GM19240 (cell line): Measurements from ENCODE around the gene SPRING1.
A peak's percentile ranks its signal among the peaks of the same experiment; 100 is the strongest.

ENCODE experiments used
- DNase-seq: peaks from one replicate; pipeline ENCODE4 v3.0.0; 2011; ENCODE audit warnings: low spot score; ENCODE audit not compliant: insufficient read length

The SPRING1 gene

GRCh38 chr12:116709768-116710167, 28.1 kb downstream of the SPRING1 start:
- no peak for DNase-seq

DNA sequence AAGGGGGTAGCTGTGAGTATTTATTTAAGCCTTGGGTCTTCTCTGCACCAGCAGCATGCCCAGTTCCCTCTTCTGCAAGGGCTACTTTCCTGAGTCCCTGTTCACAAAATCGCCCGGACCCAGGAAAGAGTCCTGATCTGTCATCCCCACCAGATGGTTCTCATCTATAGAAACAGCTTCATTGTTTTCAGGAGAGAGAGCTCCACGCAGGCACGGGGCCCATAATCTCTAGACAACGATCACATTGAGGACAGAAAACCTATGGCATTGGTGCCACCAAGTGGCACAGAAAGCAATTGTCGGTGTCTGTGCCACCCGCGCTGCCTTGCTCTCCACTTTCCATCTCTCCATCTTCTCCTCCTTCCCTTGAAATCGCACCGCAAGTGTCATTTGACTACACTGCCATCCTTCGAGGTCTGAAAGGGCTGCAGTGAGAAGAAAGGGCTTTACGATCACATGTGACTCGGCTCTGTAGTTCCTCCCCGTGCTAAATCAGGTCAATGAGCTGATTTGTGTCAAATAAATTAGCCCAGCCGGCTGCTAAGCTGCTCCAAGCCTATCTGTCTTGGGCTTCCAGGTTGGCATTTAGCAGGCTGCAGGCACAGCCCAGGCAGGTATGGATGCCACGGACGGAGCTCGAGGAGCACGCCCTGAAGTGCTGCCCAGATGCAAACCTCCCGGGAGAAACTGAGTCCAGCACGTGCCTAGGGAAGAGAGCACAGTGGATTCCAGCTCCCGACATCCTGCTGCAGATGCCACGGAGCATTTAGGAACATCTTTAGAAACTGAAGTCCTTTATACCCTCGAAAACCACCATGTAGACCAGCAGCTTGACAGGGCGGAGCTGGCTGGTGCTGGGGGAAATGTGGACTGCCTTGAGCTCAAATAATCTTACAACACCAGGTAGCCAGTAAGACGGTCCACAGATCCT, 28.8 kb downstream of the SPRING1 start:
- DNase-seq: no peak

DNA sequence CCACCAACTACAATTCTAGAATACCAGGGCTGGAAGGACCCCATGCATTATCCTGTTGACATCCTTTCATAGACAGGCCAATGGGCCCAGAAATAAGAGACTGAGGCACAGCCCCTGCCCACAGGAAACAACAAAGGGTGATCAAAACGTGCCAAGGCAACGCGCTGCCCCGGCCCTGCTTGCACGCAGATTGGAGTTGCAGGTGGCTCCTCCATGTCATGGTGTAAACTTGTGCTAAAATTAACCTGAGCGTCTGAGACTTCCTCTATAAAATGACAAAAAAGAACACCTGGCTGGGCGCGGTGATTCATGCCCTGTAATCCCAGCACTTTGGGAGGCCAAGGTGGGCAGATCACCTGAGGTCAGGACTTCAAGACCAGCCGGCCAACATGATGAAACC, 30.1 kb downstream of the SPRING1 start:
- no peak for DNase-seq

DNA sequence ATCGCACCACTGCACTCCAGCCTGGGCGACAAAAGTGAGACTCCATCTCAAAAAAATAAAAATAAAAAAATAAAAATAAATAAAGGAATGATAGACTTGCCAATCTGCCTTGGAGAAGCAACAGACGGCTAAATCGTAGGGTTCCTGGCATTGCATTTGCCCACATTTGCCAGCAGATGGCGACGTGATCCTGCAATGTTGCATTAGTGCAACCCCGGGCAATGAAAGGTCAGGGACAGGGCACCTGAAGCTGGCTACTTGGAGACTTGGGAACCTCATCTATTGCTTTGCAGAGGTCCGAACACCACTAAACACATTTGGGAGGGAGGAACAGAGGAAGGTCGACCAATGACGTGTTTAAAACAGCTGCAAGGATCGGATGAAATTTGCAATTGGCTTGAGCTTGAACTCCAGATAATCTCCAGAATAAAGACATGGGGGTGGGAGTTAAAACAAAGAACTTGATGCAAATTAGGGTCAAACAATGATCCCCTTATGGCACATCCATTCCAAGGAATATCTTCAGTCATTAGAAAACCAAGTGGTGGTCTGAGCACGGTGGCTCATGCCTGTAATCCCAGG, 34.6 kb downstream of the SPRING1 start:
- peak; percentile 69 for DNase-seq

- no peak for DNase-seq
Measured at GRCh38 chr12:116701432-116701831, 36.4 kb downstream of the SPRING1 start.

GRCh38 chr12:116700066-116700465, 37.8 kb downstream of the SPRING1 start:
- no peak for DNase-seq

DNA sequence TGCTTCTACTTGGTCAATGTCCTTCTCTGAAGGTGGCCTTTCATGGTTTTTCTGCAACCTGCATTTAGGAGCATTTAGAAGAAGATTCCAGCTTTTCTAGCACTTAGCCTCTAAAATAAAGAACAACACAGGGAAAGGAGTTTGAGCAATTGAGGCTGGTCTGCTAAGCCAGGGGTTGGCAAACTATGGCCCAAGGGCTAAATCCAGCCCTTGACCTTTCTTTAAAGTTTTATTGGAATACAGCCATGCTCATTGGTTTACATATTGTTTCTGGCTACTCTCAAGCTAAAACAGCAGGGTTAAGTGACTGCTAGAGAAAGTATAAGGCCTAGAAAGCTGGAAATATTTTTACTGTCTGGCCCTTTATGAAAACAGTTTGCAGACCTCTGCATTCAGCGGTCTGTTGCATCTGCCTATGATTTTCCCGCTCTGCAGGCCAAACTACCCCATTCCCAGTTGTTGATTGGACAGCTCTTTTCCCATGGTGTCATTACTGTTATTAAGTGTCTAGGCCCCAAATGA, 39.3 kb downstream of the SPRING1 start:
- DNase-seq: no peak

- DNase-seq: no peak
Measured at GRCh38 chr12:116698116-116698515, 39.8 kb downstream of the SPRING1 start.

- DNase-seq: no peak
Measured at GRCh38 chr12:116697716-116698115, 40.2 kb downstream of the SPRING1 start.

GRCh38 chr12:116697305-116697704, 40.6 kb downstream of the SPRING1 start:
- no peak for DNase-seq

- DNase-seq: no peak
Measured at GRCh38 chr12:116695464-116695725, 42.5 kb downstream of the SPRING1 start.

- DNase-seq: no peak
Measured at GRCh38 chr12:116694653-116695463, 43.0 kb downstream of the SPRING1 start.

GRCh38 chr12:116693286-116694227, 44.3 kb downstream of the SPRING1 start:
- no peak for DNase-seq

DNA sequence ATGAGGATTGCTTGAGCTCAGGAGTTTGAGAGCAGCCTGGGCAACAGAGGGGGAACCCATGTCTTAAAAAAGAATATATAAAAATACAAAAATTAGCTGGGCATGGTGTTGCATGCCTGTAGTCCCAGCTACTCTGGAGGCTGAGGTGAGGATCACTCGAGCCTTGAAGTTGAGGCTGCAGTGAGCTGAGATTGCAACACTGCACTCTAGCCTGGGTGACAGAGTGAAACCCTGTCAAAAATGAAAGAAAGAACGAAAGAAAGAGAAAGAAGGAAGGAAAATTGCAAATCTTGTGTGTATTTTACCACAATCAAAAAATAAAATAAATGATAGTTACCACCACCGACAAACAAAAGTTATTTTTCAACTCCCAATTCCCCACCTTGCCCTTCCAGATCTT, 45.3 kb downstream of the SPRING1 start:
- no peak for DNase-seq

GRCh38 chr12:116691636-116692035, 46.2 kb downstream of the SPRING1 start:
- DNase-seq: no peak

GRCh38 chr12:116691205-116691604, 46.7 kb downstream of the SPRING1 start:
- no peak for DNase-seq

- DNase-seq: no peak
Measured at GRCh38 chr12:116689979-116690744, 47.7 kb downstream of the SPRING1 start.

GRCh38 chr12:116689521-116689920, 48.3 kb downstream of the SPRING1 start:
- no peak for DNase-seq
